GM23338 (cell line): ENCODE data around the gene EXOC2. TPM values are rescaled to one million over a fixed set of nuclear protein-coding genes. Genes with fewer than 3 reads are reported as not detected.

Experiments used
- ATAC-seq: fragments of 200-7000 bp; cut with Tn5 transposase; 3 replicates; pipeline ENCODE4 v1.9.1; 2020
- DNase-seq: peaks from one replicate; pipeline ENCODE4 v3.0.0-alpha.2; 2015; ENCODE audit warnings: low spot score
- H2AFZ ChIP-seq: fragments of 200-600 bp; sonication (generic); 2 replicates; pipeline ENCODE4 v1.8.0; 2016; ENCODE audit warnings: antibody characterized with exemption, mild to moderate bottlenecking, moderate library complexity
- H3F3A ChIP-seq: fragments of 200-600 bp; sonication (generic); replicated peaks from 2 replicates; pipeline ENCODE4 v1.8.0; 2017; ENCODE audit warnings: antibody characterized with exemption, mixed run types, low read depth
- H3K27ac ChIP-seq: fragments of 200-600 bp; sonication (generic); 2 replicates; pipeline ENCODE4 v1.6.1; 2016; ENCODE audit warnings: low read depth
- H3K27me3 ChIP-seq: fragments of 200-600 bp; sonication (generic); 2 replicates; pipeline ENCODE4 v1.8.0; 2016; ENCODE audit warnings: mild to moderate bottlenecking, mixed run types, moderate library complexity; ENCODE audit not compliant: insufficient read depth
- H3K36me3 ChIP-seq: fragments of 200-600 bp; sonication (generic); 2 replicates; pipeline ENCODE4 v1.8.0; 2016; ENCODE audit warnings: mild to moderate bottlenecking; ENCODE audit not compliant: insufficient read depth
- H3K4me1 ChIP-seq: fragments of 200-600 bp; sonication (generic); 2 replicates; pipeline ENCODE4 v1.8.0; 2016; ENCODE audit warnings: mild to moderate bottlenecking, moderate library complexity; ENCODE audit not compliant: insufficient read depth
- H3K4me2 ChIP-seq: fragments of 200-600 bp; sonication (generic); 2 replicates; pipeline ENCODE4 v1.7.1; 2017; ENCODE audit warnings: mixed run types
- H3K4me3 ChIP-seq: fragments of 200-600 bp; sonication (generic); 2 replicates; pipeline ENCODE4 v1.6.1; 2016; ENCODE audit warnings: mixed run types
- H3K79me2 ChIP-seq: fragments of 200-600 bp; sonication (generic); replicated peaks from 2 replicates; pipeline ENCODE4 v1.8.0; 2017; ENCODE audit warnings: mild to moderate bottlenecking; ENCODE audit not compliant: insufficient read depth
- H3K9me2 ChIP-seq: fragments of 200-600 bp; sonication (generic); 2 replicates; pipeline ENCODE4 v1.8.0; 2017; ENCODE audit not compliant: insufficient read depth
- H4K20me1 ChIP-seq: fragments of 200-600 bp; sonication (generic); replicated peaks from 2 replicates; pipeline ENCODE4 v1.8.0; 2017; ENCODE audit warnings: mild to moderate bottlenecking; ENCODE audit not compliant: insufficient read depth
- H3K27ac Mint-ChIP-seq: 2 replicates; pipeline ENCODE4 v1.8.0; 2020; ENCODE audit warnings: inconsistent platforms, mild to moderate bottlenecking, moderate library complexity, mixed read lengths
- H3K27me3 Mint-ChIP-seq: 3 replicates; pipeline ENCODE4 v1.8.0; 2022; ENCODE audit warnings: low read depth, mild to moderate bottlenecking, moderate library complexity, mixed read lengths, inconsistent platforms; ENCODE audit not compliant: insufficient read depth, poor library complexity
- H3K36me3 Mint-ChIP-seq: 3 replicates; pipeline ENCODE4 v1.8.0; 2021; ENCODE audit warnings: low read depth, mild to moderate bottlenecking, inconsistent platforms, moderate library complexity, mixed read lengths
- H3K4me1 Mint-ChIP-seq: 3 replicates; pipeline ENCODE4 v1.8.0; 2020; ENCODE audit warnings: mild to moderate bottlenecking, inconsistent platforms, mixed read lengths
- H3K4me3 Mint-ChIP-seq: 3 replicates; pipeline ENCODE4 v1.8.0; 2021; ENCODE audit warnings: moderate library complexity, mild to moderate bottlenecking, inconsistent platforms, mixed read lengths
- H3K9me3 Mint-ChIP-seq: 3 replicates; pipeline ENCODE4 v1.8.0; 2020; ENCODE audit warnings: moderate library complexity, mild to moderate bottlenecking, inconsistent platforms, mixed read lengths
- CREB1 ChIP-seq: fragments of 250-450 bp; sonication (Bioruptor Pico); IDR thresholded peaks from 2 replicates; pipeline ENCODE4 v1.5.0; 2020; ENCODE audit warnings: low read depth, mild to moderate bottlenecking, moderate library complexity
- EZH2 ChIP-seq: fragments of 200-600 bp; sonication (generic); IDR thresholded peaks from one replicate; pipeline ENCODE4 v1.8.0; 2017; ENCODE audit warnings: antibody characterized with exemption, mild to moderate bottlenecking, low read depth; ENCODE audit not compliant: unreplicated experiment
- EZH2phosphoT487 ChIP-seq: fragments of 200-600 bp; sonication (generic); IDR thresholded peaks from one replicate; pipeline ENCODE4 v1.8.1; 2018; ENCODE audit warnings: antibody characterized with exemption; ENCODE audit not compliant: unreplicated experiment
- JUNB ChIP-seq: IDR thresholded peaks from one replicate; pipeline ENCODE4 v1.6.1; 2016; ENCODE audit warnings: antibody characterized with exemption; ENCODE audit not compliant: unreplicated experiment
- NANOG ChIP-seq: IDR thresholded peaks from 2 replicates; pipeline ENCODE4 v1.6.1; 2016; ENCODE audit warnings: antibody characterized with exemption, borderline replicate concordance
- POLR2AphosphoS5 ChIP-seq: IDR thresholded peaks from 2 replicates; pipeline ENCODE4 v1.6.1; 2016; ENCODE audit warnings: antibody characterized with exemption, low read depth
- STAT1 ChIP-seq: IDR thresholded peaks from one replicate; pipeline ENCODE4 v1.6.1; 2016; ENCODE audit warnings: antibody characterized with exemption; ENCODE audit not compliant: unreplicated experiment
- ZNF114 ChIP-seq: fragments of 250-450 bp; sonication (Bioruptor Pico); IDR thresholded peaks from 2 replicates; pipeline ENCODE4 v1.5.0; 2020; ENCODE audit warnings: mild to moderate bottlenecking, moderate library complexity
- ZNF331 ChIP-seq: fragments of 250-450 bp; sonication (Bioruptor Pico); IDR thresholded peaks from 2 replicates; pipeline ENCODE4 v1.5.0; 2020; ENCODE audit warnings: low read depth, mild to moderate bottlenecking, moderate library complexity
- polyA plus RNA-seq: library from polyadenylated mRNA; unstranded; fragments of >200 nt; fragmentation: Nextera tagmentation; extraction: Ambion mirVana; gene quantifications from 2 replicates; pipeline ENCODE4 v1.2.1, GENCODE V29; 2016
- total RNA-seq: library from RNA; depleted of rRNA; stranded (reverse); fragments of >200 nt; shearing (Covaris generic); gene quantifications from 2 replicates; pipeline ENCODE4 v1.2.3, GENCODE V29; 2014
- TF ChIP-seq, protein P1 (sequence below), 2 experiments: fragments of 200-600 bp in 1 of 2; sonication (generic) in 1 of 2; conservative IDR thresholded peaks; 2 replicates each; pipeline versions ENCODE4 v1.5.1 to v1.6.1; 2016 to 2017; ENCODE audit warnings: antibody characterized with exemption in 2 of 2, low read depth in 2 of 2, mild to moderate bottlenecking in 2 of 2, moderate library complexity in 1 of 2
- TF ChIP-seq, protein P2 (sequence below): fragments of 250-450 bp; sonication (Bioruptor Pico); IDR thresholded peaks from 2 replicates; pipeline ENCODE4 v1.5.0; 2020; ENCODE audit warnings: mild to moderate bottlenecking, moderate library complexity
- TF ChIP-seq, protein P3 (sequence below): IDR thresholded peaks from 2 replicates; pipeline ENCODE4 v1.6.1; 2016; ENCODE audit warnings: antibody characterized with exemption
- TF ChIP-seq, protein P4 (sequence below): IDR thresholded peaks from one replicate; pipeline ENCODE4 v1.6.1; 2018; ENCODE audit warnings: antibody characterized with exemption; ENCODE audit not compliant: unreplicated experiment

Gene EXOC2
- total and polyA plus RNA-seq, 2 experiments from 2014 or later: 28.7 to 93.6 TPM

- Mint-ChIP-seq H3K4me1 (no peaks in the 10 kb centered on the region), H3K4me3 (no peak overlapping the region), H3K27me3 (no peaks in the 10 kb centered on the region), H3K9me3 (peaks cover 14% of the 10 kb centered on the region; the same call in 2 of the 3 replicates), H3K36me3 (peaks cover 67% of the 10 kb centered on the region), H3K27ac (no peak overlapping the region)
- DNase-seq (no peak), ATAC-seq (no peak)
- Histone ChIP-seq H2AFZ (no peak overlapping the region), H3K9me2 (no peaks in the 10 kb centered on the region), H3K79me2 (no peaks in the 10 kb centered on the region), H3K27ac (no peak overlapping the region), H3K4me3 (no peak overlapping the region), H3K27me3 (no peaks in the 10 kb centered on the region), H3F3A (no peaks in the 10 kb centered on the region), H3K4me1 (no peaks in the 10 kb centered on the region), H3K4me2 (no peak overlapping the region), H3K36me3 (peaks cover 34% of the 10 kb centered on the region), H4K20me1 (0 out of 2 replicates have a peak, but pooled peaks cover 6% of the 10 kb centered on the region)
- no peak for TF ChIP-seq POLR2AphosphoS5
- TF ChIP-seq EZH2phosphoT487: no peak
- no peak for TF ChIP-seq CREB1 (CRISPR knock-in tag)
- TF ChIP-seq, protein P1, sequence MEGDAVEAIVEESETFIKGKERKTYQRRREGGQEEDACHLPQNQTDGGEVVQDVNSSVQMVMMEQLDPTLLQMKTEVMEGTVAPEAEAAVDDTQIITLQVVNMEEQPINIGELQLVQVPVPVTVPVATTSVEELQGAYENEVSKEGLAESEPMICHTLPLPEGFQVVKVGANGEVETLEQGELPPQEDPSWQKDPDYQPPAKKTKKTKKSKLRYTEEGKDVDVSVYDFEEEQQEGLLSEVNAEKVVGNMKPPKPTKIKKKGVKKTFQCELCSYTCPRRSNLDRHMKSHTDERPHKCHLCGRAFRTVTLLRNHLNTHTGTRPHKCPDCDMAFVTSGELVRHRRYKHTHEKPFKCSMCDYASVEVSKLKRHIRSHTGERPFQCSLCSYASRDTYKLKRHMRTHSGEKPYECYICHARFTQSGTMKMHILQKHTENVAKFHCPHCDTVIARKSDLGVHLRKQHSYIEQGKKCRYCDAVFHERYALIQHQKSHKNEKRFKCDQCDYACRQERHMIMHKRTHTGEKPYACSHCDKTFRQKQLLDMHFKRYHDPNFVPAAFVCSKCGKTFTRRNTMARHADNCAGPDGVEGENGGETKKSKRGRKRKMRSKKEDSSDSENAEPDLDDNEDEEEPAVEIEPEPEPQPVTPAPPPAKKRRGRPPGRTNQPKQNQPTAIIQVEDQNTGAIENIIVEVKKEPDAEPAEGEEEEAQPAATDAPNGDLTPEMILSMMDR (conservative IDR thresholded peaks at IDR 0.05; ENCODE audit: low read depth in 2 of 2): no peak
- no peak for TF ChIP-seq ZNF114 (CRISPR knock-in tag)
- TF ChIP-seq NANOG: no peak
- no peak for TF ChIP-seq ZNF331 (CRISPR knock-in tag)
- TF ChIP-seq, protein P2, sequence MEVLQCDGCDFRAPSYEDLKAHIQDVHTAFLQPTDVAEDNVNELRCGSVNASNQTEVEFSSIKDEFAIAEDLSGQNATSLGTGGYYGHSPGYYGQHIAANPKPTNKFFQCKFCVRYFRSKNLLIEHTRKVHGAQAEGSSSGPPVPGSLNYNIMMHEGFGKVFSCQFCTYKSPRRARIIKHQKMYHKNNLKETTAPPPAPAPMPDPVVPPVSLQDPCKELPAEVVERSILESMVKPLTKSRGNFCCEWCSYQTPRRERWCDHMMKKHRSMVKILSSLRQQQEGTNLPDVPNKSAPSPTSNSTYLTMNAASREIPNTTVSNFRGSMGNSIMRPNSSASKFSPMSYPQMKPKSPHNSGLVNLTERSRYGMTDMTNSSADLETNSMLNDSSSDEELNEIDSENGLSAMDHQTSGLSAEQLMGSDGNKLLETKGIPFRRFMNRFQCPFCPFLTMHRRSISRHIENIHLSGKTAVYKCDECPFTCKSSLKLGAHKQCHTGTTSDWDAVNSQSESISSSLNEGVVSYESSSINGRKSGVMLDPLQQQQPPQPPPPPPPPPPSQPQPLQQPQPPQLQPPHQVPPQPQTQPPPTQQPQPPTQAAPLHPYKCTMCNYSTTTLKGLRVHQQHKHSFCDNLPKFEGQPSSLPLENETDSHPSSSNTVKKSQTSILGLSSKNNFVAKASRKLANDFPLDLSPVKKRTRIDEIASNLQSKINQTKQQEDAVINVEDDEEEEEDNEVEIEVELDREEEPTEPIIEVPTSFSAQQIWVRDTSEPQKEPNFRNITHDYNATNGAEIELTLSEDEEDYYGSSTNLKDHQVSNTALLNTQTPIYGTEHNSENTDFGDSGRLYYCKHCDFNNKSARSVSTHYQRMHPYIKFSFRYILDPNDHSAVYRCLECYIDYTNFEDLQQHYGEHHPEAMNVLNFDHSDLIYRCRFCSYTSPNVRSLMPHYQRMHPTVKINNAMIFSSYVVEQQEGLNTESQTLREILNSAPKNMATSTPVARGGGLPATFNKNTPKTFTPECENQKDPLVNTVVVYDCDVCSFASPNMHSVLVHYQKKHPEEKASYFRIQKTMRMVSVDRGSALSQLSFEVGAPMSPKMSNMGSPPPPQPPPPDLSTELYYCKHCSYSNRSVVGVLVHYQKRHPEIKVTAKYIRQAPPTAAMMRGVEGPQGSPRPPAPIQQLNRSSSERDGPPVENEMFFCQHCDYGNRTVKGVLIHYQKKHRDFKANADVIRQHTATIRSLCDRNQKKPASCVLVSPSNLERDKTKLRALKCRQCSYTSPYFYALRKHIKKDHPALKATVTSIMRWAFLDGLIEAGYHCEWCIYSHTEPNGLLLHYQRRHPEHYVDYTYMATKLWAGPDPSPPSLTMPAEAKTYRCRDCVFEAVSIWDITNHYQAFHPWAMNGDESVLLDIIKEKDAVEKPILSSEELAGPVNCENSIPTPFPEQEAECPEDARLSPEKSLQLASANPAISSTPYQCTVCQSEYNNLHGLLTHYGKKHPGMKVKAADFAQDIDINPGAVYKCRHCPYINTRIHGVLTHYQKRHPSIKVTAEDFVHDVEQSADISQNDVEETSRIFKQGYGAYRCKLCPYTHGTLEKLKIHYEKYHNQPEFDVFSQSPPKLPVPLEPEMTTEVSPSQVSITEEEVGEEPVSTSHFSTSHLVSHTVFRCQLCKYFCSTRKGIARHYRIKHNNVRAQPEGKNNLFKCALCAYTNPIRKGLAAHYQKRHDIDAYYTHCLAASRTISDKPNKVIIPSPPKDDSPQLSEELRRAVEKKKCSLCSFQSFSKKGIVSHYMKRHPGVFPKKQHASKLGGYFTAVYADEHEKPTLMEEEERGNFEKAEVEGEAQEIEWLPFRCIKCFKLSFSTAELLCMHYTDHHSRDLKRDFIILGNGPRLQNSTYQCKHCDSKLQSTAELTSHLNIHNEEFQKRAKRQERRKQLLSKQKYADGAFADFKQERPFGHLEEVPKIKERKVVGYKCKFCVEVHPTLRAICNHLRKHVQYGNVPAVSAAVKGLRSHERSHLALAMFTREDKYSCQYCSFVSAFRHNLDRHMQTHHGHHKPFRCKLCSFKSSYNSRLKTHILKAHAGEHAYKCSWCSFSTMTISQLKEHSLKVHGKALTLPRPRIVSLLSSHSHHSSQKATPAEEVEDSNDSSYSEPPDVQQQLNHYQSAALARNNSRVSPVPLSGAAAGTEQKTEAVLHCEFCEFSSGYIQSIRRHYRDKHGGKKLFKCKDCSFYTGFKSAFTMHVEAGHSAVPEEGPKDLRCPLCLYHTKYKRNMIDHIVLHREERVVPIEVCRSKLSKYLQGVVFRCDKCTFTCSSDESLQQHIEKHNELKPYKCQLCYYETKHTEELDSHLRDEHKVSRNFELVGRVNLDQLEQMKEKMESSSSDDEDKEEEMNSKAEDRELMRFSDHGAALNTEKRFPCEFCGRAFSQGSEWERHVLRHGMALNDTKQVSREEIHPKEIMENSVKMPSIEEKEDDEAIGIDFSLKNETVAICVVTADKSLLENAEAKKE (CRISPR knock-in tag): no peak
- TF ChIP-seq, protein P3, sequence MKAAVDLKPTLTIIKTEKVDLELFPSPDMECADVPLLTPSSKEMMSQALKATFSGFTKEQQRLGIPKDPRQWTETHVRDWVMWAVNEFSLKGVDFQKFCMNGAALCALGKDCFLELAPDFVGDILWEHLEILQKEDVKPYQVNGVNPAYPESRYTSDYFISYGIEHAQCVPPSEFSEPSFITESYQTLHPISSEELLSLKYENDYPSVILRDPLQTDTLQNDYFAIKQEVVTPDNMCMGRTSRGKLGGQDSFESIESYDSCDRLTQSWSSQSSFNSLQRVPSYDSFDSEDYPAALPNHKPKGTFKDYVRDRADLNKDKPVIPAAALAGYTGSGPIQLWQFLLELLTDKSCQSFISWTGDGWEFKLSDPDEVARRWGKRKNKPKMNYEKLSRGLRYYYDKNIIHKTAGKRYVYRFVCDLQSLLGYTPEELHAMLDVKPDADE: no peak
- TF ChIP-seq, protein P4, sequence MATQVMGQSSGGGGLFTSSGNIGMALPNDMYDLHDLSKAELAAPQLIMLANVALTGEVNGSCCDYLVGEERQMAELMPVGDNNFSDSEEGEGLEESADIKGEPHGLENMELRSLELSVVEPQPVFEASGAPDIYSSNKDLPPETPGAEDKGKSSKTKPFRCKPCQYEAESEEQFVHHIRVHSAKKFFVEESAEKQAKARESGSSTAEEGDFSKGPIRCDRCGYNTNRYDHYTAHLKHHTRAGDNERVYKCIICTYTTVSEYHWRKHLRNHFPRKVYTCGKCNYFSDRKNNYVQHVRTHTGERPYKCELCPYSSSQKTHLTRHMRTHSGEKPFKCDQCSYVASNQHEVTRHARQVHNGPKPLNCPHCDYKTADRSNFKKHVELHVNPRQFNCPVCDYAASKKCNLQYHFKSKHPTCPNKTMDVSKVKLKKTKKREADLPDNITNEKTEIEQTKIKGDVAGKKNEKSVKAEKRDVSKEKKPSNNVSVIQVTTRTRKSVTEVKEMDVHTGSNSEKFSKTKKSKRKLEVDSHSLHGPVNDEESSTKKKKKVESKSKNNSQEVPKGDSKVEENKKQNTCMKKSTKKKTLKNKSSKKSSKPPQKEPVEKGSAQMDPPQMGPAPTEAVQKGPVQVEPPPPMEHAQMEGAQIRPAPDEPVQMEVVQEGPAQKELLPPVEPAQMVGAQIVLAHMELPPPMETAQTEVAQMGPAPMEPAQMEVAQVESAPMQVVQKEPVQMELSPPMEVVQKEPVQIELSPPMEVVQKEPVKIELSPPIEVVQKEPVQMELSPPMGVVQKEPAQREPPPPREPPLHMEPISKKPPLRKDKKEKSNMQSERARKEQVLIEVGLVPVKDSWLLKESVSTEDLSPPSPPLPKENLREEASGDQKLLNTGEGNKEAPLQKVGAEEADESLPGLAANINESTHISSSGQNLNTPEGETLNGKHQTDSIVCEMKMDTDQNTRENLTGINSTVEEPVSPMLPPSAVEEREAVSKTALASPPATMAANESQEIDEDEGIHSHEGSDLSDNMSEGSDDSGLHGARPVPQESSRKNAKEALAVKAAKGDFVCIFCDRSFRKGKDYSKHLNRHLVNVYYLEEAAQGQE: no peak
- no peak for TF ChIP-seq EZH2
- no peak for TF ChIP-seq STAT1
- TF ChIP-seq JUNB: no peak
Measured at GRCh38 chr6:489001-489400, 203.9 kb downstream of the EXOC2 start.
